DOHH2 (cell line): Measurements from ENCODE around the gene PDE10A.

Experiments
- EZH2phosphoT487 ChIP-seq: fragments of 200-600 bp; sonication (generic); IDR thresholded peaks from 2 replicates; pipeline ENCODE4 v1.6.1; 2017; ENCODE audit warnings: borderline replicate concordance, mild to moderate bottlenecking, antibody characterized with exemption, low read length, moderate library complexity, mixed read lengths
- TF ChIP-seq, protein P1 (sequence below): fragments of 200-600 bp; sonication (generic); IDR thresholded peaks from one replicate; pipeline ENCODE4 v1.5.1; 2014; ENCODE audit warnings: antibody characterized with exemption, mild to moderate bottlenecking, low read depth, low read length; ENCODE audit not compliant: poor library complexity, severe bottlenecking

GRCh38 chr6:165340532-165340931 is 322.5 kb downstream of the PDE10A start:
- TF ChIP-seq, protein P1, sequence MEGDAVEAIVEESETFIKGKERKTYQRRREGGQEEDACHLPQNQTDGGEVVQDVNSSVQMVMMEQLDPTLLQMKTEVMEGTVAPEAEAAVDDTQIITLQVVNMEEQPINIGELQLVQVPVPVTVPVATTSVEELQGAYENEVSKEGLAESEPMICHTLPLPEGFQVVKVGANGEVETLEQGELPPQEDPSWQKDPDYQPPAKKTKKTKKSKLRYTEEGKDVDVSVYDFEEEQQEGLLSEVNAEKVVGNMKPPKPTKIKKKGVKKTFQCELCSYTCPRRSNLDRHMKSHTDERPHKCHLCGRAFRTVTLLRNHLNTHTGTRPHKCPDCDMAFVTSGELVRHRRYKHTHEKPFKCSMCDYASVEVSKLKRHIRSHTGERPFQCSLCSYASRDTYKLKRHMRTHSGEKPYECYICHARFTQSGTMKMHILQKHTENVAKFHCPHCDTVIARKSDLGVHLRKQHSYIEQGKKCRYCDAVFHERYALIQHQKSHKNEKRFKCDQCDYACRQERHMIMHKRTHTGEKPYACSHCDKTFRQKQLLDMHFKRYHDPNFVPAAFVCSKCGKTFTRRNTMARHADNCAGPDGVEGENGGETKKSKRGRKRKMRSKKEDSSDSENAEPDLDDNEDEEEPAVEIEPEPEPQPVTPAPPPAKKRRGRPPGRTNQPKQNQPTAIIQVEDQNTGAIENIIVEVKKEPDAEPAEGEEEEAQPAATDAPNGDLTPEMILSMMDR, result no peak
- TF ChIP-seq EZH2phosphoT487, result no peak
